ENCODE results near the gene SNX21.

Gene SNX21

DNA sequence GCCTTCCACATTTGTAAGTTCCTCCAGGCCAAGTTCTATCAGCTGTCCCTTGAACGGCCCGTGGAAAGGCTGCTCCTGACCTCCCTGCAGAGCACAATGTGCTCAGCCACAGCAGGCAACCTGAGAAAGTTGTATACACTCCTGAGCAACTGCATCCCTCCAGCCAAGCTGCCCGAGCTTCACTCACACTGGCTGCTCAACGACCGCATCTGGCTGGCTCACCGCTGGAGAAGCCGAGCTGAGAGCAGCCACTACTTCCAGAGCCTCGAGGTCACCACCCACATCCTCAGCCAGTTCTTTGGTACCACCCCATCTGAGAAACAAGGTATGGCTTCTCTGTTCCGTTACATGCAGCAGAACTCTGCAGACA, 49.5 kb downstream of the SNX21 start:
- no peak for DNase-seq

DNA sequence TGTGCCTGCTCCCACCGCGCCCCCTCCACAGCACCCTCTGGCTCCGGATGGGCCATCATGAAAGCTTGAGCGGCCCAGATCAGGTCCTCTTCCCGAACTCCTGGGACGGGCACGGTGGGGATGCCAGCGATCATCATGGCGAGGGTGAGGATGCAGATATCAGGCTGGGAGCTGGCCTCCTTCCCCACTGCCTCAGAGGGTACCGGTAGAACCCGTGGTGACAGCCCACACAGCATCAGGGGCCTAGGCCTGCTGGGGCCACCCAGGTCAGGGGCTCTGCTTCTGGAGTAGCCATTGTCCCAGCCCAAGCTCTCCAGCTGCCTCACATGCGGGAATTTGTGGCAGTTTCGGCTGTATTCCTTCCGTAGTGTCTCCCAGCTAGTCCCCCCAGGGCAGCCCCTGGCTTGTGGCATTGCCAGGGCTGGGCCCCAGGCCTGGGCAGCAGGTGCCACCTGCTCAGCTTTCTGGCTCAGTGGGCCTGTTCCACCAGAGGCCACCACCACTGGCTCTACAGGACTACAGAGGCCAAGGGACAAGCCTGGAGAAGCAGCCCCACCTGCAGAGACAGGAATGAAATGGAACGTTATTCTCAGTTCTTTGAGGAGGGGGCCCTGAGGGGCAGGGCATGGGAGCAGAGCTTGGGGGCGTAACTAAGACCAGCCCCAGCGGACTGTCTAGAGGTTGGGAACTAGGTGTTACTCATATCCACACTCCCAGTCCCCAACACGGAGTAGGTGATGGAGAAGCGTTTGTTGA, 53.2 kb downstream of the SNX21 start:
- no peak for DNase-seq

DNA sequence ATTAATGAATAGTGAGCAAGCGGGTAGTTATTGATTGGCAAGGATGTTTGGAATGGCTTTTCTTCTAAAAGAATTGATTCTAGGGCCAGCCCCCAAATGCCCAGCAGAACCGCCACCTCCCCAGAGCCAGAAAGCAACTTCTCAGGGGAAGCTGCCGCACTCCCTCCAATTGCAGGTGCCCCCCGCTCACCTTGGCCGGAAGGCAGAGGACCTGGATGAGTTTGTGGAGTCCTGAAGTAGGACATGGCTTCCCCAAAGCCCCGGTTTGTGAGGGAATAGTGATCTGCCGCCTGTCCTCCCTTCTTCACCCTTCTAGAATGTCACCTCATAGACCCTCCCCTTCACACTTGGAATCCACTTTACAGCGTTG, 53.7 kb downstream of the SNX21 start, which contains the start of gene SPATA25:
Gene SPATA25, minus strand, starts transcription at position 277 of the 370 bp plus-strand sequence. Its CDS starts 32 bp downstream, at position 245.
- DNase-seq: no peak

DNA sequence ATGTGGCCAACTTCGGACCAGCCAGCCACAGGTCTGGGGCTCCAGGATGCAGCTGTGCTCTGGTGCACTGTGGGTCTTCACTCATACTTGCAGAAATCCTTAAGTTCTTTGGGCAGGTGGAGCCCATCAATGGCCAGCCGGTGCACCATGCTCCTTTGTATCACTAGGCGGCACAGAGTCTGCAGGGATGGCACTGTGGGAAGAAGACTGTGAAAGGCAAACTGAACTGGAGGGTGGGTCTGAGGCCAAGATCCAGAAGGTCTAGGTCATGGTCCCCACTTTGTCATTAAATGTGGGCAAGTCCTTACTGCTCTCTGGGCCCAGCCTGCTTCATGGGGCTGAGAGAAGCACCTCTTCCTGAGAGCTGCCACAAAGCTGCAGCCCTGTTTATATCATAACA, 55.1 kb downstream of the SNX21 start:
- DNase-seq: no peak

DNA sequence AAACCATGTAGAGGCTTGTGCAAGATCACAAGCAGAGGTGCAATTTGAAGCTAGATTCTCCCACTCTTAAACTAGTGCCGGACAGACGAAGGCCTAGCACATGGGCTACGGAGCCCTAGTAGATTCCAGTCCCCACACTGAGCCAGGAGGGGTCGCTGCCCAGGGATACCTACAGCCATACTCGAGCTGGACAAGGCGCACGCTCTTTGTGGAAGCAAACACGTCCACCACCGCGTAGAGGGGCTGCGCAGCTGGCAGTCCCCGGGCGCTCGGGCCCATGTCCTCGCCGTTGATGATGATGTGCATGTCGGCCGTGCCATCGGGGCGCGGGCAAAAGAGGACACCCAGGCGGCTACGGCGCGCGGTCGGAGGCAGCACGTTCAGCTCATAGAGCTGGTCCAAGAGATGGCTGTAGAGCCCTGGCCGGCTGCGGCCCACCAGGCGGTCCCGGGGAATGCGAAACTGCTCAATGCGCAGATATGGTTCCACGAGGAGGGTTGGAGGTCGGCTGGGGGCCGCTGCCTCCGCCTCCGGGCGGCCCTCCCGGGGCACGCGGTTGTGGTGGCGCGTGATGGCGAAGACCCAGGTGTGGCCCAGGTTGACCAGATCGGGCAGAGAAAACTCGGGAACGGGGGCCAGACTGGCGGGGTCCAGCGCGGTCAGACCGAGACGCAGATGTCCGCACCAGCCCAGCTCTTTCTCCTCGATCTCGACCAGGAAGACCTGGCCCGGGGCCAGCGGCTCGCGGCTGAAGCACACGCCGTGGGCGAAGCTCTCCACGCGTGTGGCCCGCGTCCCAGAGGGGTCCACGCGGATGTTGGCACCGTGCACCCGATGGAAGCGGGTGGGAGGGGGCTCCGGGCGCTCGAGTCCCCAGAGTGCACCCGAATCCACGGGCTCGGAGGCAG, 56.7 kb downstream of the SNX21 start:
- peak; percentile 39 for DNase-seq

DNA sequence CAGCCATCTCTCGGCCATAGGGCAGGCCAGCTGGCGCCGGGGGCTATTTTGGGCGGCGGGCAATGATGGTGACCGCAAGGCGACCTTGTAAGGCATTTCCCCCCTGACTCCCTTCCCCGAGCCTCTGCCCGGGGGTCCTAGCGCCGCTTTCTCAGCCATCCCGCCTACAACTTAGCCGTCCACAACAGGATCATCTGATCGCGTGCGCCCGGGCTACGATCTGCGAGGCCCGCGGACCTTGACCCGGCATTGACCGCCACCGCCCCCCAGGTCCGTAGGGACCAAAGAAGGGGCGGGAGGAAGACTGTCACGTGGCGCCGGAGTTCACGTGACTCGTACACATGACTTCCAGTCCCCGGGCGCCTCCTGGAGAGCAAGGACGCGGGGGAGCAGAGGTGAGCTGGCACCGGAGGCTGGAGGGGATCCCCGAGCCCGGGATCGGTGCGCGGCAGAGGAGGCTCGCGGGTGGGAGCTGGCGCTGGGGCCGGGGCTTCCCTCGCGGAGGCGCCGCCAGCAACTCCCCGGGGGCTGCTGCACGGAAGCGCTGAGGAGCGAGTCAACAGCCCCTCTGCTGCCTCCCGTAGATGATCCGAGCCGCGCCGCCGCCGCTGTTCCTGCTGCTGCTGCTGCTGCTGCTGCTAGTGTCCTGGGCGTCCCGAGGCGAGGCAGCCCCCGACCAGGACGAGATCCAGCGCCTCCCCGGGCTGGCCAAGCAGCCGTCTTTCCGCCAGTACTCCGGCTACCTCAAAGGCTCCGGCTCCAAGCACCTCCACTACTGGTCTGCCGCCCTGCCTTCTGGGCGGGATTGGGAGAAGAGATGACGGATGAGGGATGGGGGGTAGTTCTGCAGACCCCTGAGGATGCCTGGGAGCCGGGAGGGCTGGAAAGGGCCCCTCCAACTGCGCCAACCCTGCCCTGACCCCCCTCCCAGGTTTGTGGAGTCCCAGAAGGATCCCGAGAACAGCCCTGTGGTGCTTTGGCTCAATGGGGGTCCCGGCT, 57.7 kb downstream of the SNX21 start, which contains the start of the genes CTSA and NEURL2:
Gene CTSA, plus strand, starts transcription at position 351 of the 999 bp plus-strand sequence. Its CDS starts 234 bp downstream, at position 585.
Gene NEURL2, minus strand, starts transcription at position 224 of the 999 bp plus-strand sequence. Its CDS starts 217 bp downstream, at position 7.
- peak; percentile 90 for DNase-seq

DNA sequence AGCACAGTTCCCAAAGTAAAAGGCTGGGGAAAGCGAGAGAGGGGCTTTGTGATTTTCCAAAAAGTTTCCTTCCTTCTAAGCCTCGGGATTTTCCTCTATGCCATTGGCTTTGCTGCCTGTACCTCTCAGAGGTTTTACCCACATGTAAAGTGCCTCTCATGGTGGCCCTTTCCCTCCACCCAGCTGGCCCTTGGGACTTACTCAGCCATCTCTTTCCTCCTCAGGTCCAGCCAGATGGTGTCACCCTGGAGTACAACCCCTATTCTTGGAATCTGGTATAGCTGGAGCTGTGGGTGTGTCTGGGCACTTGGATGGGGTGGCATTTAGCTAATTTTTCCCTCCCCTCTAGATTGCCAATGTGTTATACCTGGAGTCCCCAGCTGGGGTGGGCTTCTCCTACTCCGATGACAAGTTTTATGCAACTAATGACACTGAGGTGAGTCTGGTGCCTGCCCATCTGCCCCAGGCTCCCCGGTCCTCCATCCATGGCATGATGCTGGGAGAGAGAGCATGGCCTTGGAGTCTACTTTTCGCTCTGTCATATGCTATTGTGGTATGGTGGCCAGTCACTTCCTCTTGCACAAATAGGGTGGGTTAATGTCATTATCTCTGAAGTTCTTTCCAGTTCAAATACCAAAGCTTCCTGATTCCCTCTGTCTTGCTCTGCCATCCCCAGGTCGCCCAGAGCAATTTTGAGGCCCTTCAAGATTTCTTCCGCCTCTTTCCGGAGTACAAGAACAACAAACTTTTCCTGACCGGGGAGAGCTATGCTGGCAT, 58.6 kb downstream of the SNX21 start:
- no peak for DNase-seq

All from activated CD4-positive, alpha-beta T cell treated with anti-CD3 and anti-CD28 coated beads, Interleukin-10, Interleukin-2, amounts not matched to agents 100 ng/mL and 50 ng/mL, durations not matched to agents 16 hours and 8 hours (primary cell).